ENCODE results near the gene TBC1D8.

TBC1D8 gene

GRCh38 chr2:101111917-101112771 lies 39.0 kb downstream of the TBC1D8 start:
- DNase-seq = peak; percentile 29

GRCh38 chr2:101111262-101111838 lies 39.8 kb downstream of the TBC1D8 start:
- DNase-seq = no peak

GRCh38 chr2:101109451-101110118 lies 41.6 kb downstream of the TBC1D8 start:
- no peak for DNase-seq

GRCh38 chr2:101108357-101108756 lies 42.8 kb downstream of the TBC1D8 start:
- no peak for DNase-seq

GRCh38 chr2:101107241-101107640 lies 43.9 kb downstream of the TBC1D8 start:
- DNase-seq = no peak

- no peak for DNase-seq
Observed at GRCh38 chr2:101106453-101107181, 44.6 kb downstream of the TBC1D8 start.

- DNase-seq = no peak
Observed at GRCh38 chr2:101105654-101106053, 45.5 kb downstream of the TBC1D8 start.

GRCh38 chr2:101097638-101098037 lies 53.5 kb downstream of the TBC1D8 start:
- DNase-seq = no peak

- no peak for DNase-seq
Observed at GRCh38 chr2:101096619-101097142, 54.5 kb downstream of the TBC1D8 start.

GRCh38 chr2:101094351-101094750 lies 56.8 kb downstream of the TBC1D8 start:
- DNase-seq = no peak

GRCh38 chr2:101089942-101090799 lies 61.0 kb downstream of the TBC1D8 start:
- no peak for DNase-seq

GRCh38 chr2:101089419-101089818 lies 61.8 kb downstream of the TBC1D8 start:
- no peak for DNase-seq

- DNase-seq = no peak
Observed at GRCh38 chr2:101087638-101088037, 63.5 kb downstream of the TBC1D8 start.

GRCh38 chr2:101083613-101084012 lies 67.6 kb downstream of the TBC1D8 start:
- DNase-seq = no peak

- no peak for DNase-seq
Observed at GRCh38 chr2:101082998-101083397, 68.2 kb downstream of the TBC1D8 start.

- no peak for DNase-seq
Observed at GRCh38 chr2:101081375-101081907, 69.7 kb downstream of the TBC1D8 start.

GRCh38 chr2:101080211-101081068 lies 70.7 kb downstream of the TBC1D8 start:
- DNase-seq = no peak

- no peak for DNase-seq
Observed at GRCh38 chr2:101076581-101076980, 74.6 kb downstream of the TBC1D8 start.

GRCh38 chr2:101064868-101065549 lies 86.2 kb downstream of the TBC1D8 start:
- DNase-seq = no peak

GRCh38 chr2:101064505-101064867 lies 86.7 kb downstream of the TBC1D8 start:
- DNase-seq = no peak

Data from T1000 (cell line).